HG02840 (cell line): ENCODE data around the gene ACSS1.

Experiments used
- ATAC-seq: cut with Tn5 transposase; IDR thresholded peaks from one replicate; pipeline ENCODE4 v1.9.1; 2021; ENCODE audit warnings: mild to moderate bottlenecking, moderate library complexity, moderate number of reproducible peaks; ENCODE audit not compliant: unreplicated experiment, low FRiP score

Gene ACSS1

GRCh38 chr20:24980291-24981053 is 77.5 kb downstream of the ACSS1 start:
- no peak for ATAC-seq

GRCh38 chr20:24979036-24979960 is 78.6 kb downstream of the ACSS1 start:
- ATAC-seq, result no peak

- ATAC-seq, result no peak
These were observed 79.4 kb downstream of the ACSS1 start for GRCh38 chr20:24978513-24978912.

- ATAC-seq, result no peak
These were observed 80.1 kb downstream of the ACSS1 start for GRCh38 chr20:24977797-24978196.

GRCh38 chr20:24977336-24977735 is 80.6 kb downstream of the ACSS1 start:
- ATAC-seq, result no peak

GRCh38 chr20:24972341-24972740 is 85.6 kb downstream of the ACSS1 start:
- ATAC-seq, result no peak

- ATAC-seq, result no peak
These were observed 86.4 kb downstream of the ACSS1 start for GRCh38 chr20:24971376-24972101.

- no peak for ATAC-seq
These were observed 87.2 kb downstream of the ACSS1 start for GRCh38 chr20:24970754-24971153.

GRCh38 chr20:24970030-24970553 is 87.8 kb downstream of the ACSS1 start:
- no peak for ATAC-seq

GRCh38 chr20:24969186-24970029 is 88.5 kb downstream of the ACSS1 start:
- no peak for ATAC-seq

- no peak for ATAC-seq
These were observed 89.6 kb downstream of the ACSS1 start for GRCh38 chr20:24968278-24968800.

GRCh38 chr20:24966317-24967012 is 91.5 kb downstream of the ACSS1 start:
- ATAC-seq, result no peak

- no peak for ATAC-seq
These were observed 92.6 kb downstream of the ACSS1 start for GRCh38 chr20:24965065-24965919.

- ATAC-seq, result no peak
These were observed 93.5 kb downstream of the ACSS1 start for GRCh38 chr20:24964506-24964840.

GRCh38 chr20:24963672-24964505 is 94.0 kb downstream of the ACSS1 start:
- ATAC-seq, result no peak

- ATAC-seq, result no peak
These were observed 95.4 kb downstream of the ACSS1 start for GRCh38 chr20:24962510-24962909.

- no peak for ATAC-seq
These were observed 95.8 kb downstream of the ACSS1 start for GRCh38 chr20:24962182-24962492.
